HUES64 (cell line): ENCODE measurements around the gene CLEC1A.

Experiments used
- H3K27ac ChIP-seq: 2 replicates; pipeline ENCODE4 v1.7.0; 2013; ENCODE audit warnings: low read depth, low read length, inconsistent platforms
- H3K27me3 ChIP-seq: 2 replicates; pipeline ENCODE4 v1.6.1; 2013; ENCODE audit warnings: mild to moderate bottlenecking, low read length; ENCODE audit not compliant: insufficient read depth
- H3K36me3 ChIP-seq: 2 replicates; pipeline ENCODE4 v1.6.1; 2013; ENCODE audit warnings: mild to moderate bottlenecking, low read length; ENCODE audit not compliant: insufficient read depth
- H3K4me1 ChIP-seq: 2 replicates; pipeline ENCODE4 v1.6.1; 2013; ENCODE audit warnings: mild to moderate bottlenecking, low read length, moderate library complexity; ENCODE audit not compliant: insufficient read depth
- H3K4me3 ChIP-seq: 2 replicates; pipeline ENCODE4 v1.5.1; 2013; ENCODE audit warnings: mild to moderate bottlenecking, low read length, moderate library complexity
- H3K9ac ChIP-seq: 2 replicates; pipeline ENCODE4 v1.6.1; 2013; ENCODE audit warnings: mild to moderate bottlenecking, low read depth, low read length
- H3K9me3 ChIP-seq: 2 replicates; pipeline ENCODE4 v1.6.1; 2013; ENCODE audit warnings: low read depth, low read length; ENCODE audit not compliant: insufficient read depth
- WGBS: fragments of 150-250, 120-280 bp; methylation state at CpG from one replicate; pipeline ENCODE4 v1.1.7; 2013; ENCODE audit warnings: missing lambda C conversion rate; 5-methylcytosine and 5-hydroxymethylcytosine counted together

The CLEC1A gene

GRCh38 chr12:10101042-10101579 lies 2.3 kb upstream of the CLEC1A start:
- no peak overlapping the region for H3K4me3 ChIP-seq
- WGBS, result 79% methylated on average over 5 of the region's 5 CpGs
- no peaks in the 10 kb centered on the region for H3K9me3 ChIP-seq
- no peak overlapping the region for H3K27ac ChIP-seq
- peaks cover 13% of the 10 kb centered on the region for H3K4me1 ChIP-seq
- no peak overlapping the region for H3K9ac ChIP-seq
- no peaks in the 10 kb centered on the region for H3K36me3 ChIP-seq
- no peaks in the 10 kb centered on the region for H3K27me3 ChIP-seq

- no peak overlapping the region for H3K27ac ChIP-seq
- no peak overlapping the region for H3K4me3 ChIP-seq
- WGBS, result 81% methylated on average over 3 of the region's 3 CpGs
- no peaks in the 10 kb centered on the region for H3K36me3 ChIP-seq
- H3K4me1 ChIP-seq, result peaks cover 13% of the 10 kb centered on the region
- no peaks in the 10 kb centered on the region for H3K9me3 ChIP-seq
- no peak overlapping the region for H3K9ac ChIP-seq
- no peaks in the 10 kb centered on the region for H3K27me3 ChIP-seq
Measured at GRCh38 chr12:10097521-10097920, 1.3 kb downstream of the CLEC1A start.

GRCh38 chr12:10095971-10096370 lies 2.8 kb downstream of the CLEC1A start:
- H3K36me3 ChIP-seq, result no peaks in the 10 kb centered on the region
- no peak overlapping the region for H3K4me3 ChIP-seq
- no peak overlapping the region for H3K9ac ChIP-seq
- 94% methylated on average over 3 of the region's 3 CpGs for WGBS
- no peaks in the 10 kb centered on the region for H3K27me3 ChIP-seq
- peaks cover 13% of the 10 kb centered on the region for H3K4me1 ChIP-seq
- no peak overlapping the region for H3K27ac ChIP-seq
- no peaks in the 10 kb centered on the region for H3K9me3 ChIP-seq

GRCh38 chr12:10094646-10095395 lies 4.0 kb downstream of the CLEC1A start:
- no peak overlapping the region for H3K27ac ChIP-seq
- no peak overlapping the region for H3K9ac ChIP-seq
- no peak overlapping the region for H3K4me3 ChIP-seq
- no peaks in the 10 kb centered on the region for H3K36me3 ChIP-seq
- H3K4me1 ChIP-seq, result peaks cover 20% of the 10 kb centered on the region
- 96% methylated on average over 4 of the region's 4 CpGs for WGBS
- no peaks in the 10 kb centered on the region for H3K27me3 ChIP-seq
- no peaks in the 10 kb centered on the region for H3K9me3 ChIP-seq

GRCh38 chr12:10088955-10089900 lies 9.6 kb downstream of the CLEC1A start:
- H3K4me1 ChIP-seq, result peaks cover 15% of the 10 kb centered on the region
- 68% methylated on average over 7 of the region's 8 CpGs for WGBS
- no peaks in the 10 kb centered on the region for H3K9me3 ChIP-seq
- H3K9ac ChIP-seq, result no peak overlapping the region
- no peaks in the 10 kb centered on the region for H3K36me3 ChIP-seq
- no peak overlapping the region for H3K27ac ChIP-seq
- no peak overlapping the region for H3K4me3 ChIP-seq
- H3K27me3 ChIP-seq, result no peaks in the 10 kb centered on the region

- Histone ChIP-seq H3K9me3 (no peaks in the 10 kb centered on the region), H3K27me3 (no peaks in the 10 kb centered on the region), H3K4me1 (peaks cover 15% of the 10 kb centered on the region), H3K4me3 (no peak overlapping the region), H3K36me3 (no peaks in the 10 kb centered on the region), H3K27ac (no peak overlapping the region), H3K9ac (no peak overlapping the region)
Measured at GRCh38 chr12:10088031-10088430, 10.8 kb downstream of the CLEC1A start.

GRCh38 chr12:10086387-10086786 lies 12.4 kb downstream of the CLEC1A start:
- Histone ChIP-seq H3K27me3 (no peaks in the 10 kb centered on the region), H3K9me3 (no peaks in the 10 kb centered on the region), H3K4me1 (peaks cover 15% of the 10 kb centered on the region), H3K36me3 (no peaks in the 10 kb centered on the region), H3K9ac (no peak overlapping the region), H3K27ac (no peak overlapping the region), H3K4me3 (no peak overlapping the region)
- 100% methylated on average over 2 of the region's 3 CpGs for WGBS

GRCh38 chr12:10084733-10085132 lies 14.1 kb downstream of the CLEC1A start:
- H3K9me3 ChIP-seq, result no peaks in the 10 kb centered on the region
- WGBS, result 78% methylated on average over 5 of the region's 6 CpGs
- H3K27me3 ChIP-seq, result no peaks in the 10 kb centered on the region
- peaks cover 7% of the 10 kb centered on the region for H3K4me1 ChIP-seq
- no peak overlapping the region for H3K27ac ChIP-seq
- H3K9ac ChIP-seq, result no peak overlapping the region
- no peaks in the 10 kb centered on the region for H3K36me3 ChIP-seq
- no peak overlapping the region for H3K4me3 ChIP-seq

- H3K27ac ChIP-seq, result no peak overlapping the region
- H3K9me3 ChIP-seq, result no peaks in the 10 kb centered on the region
- WGBS, result 83% methylated on average over 5 of the region's 5 CpGs
- no peaks in the 10 kb centered on the region for H3K36me3 ChIP-seq
- no peak overlapping the region for H3K9ac ChIP-seq
- H3K4me3 ChIP-seq, result no peak overlapping the region
- no peaks in the 10 kb centered on the region for H3K4me1 ChIP-seq
- no peaks in the 10 kb centered on the region for H3K27me3 ChIP-seq
Measured at GRCh38 chr12:10082117-10082874, 16.5 kb downstream of the CLEC1A start.

GRCh38 chr12:10075451-10075850 lies 23.3 kb downstream of the CLEC1A start:
- Histone ChIP-seq H3K27ac (no peak overlapping the region), H3K9ac (no peak overlapping the region), H3K27me3 (no peaks in the 10 kb centered on the region), H3K4me3 (no peak overlapping the region), H3K4me1 (no peaks in the 10 kb centered on the region), H3K36me3 (no peaks in the 10 kb centered on the region), H3K9me3 (no peaks in the 10 kb centered on the region)

GRCh38 chr12:10073261-10073660 lies 25.5 kb downstream of the CLEC1A start:
- Histone ChIP-seq H3K4me1 (0 out of 2 replicates have a peak, but pooled peaks cover under 1% of the 10 kb centered on the region), H3K4me3 (no peak overlapping the region), H3K36me3 (no peaks in the 10 kb centered on the region), H3K27ac (no peak overlapping the region), H3K9ac (no peak overlapping the region), H3K9me3 (no peaks in the 10 kb centered on the region), H3K27me3 (no peaks in the 10 kb centered on the region)
- 98% methylated on average over 5 of the region's 5 CpGs for WGBS
